Neuron (in vitro differentiated cells): ENCODE measurements around the gene CAMK2G.

Experiments used
- H2AFZ ChIP-seq: one replicate; pipeline ENCODE4 v1.6.1; 2013; ENCODE audit warnings: low read depth, mild to moderate bottlenecking, inconsistent platforms, low read length, moderate library complexity
- H3K27me3 ChIP-seq: one replicate; pipeline ENCODE4 v1.6.1; 2013; ENCODE audit warnings: low read length; ENCODE audit not compliant: insufficient read depth
- H3K36me3 ChIP-seq: one replicate; pipeline ENCODE4 v1.6.1; 2013; ENCODE audit warnings: low read length; ENCODE audit not compliant: insufficient read depth
- H3K4me1 ChIP-seq: one replicate; pipeline ENCODE4 v1.6.1; 2013; ENCODE audit warnings: low read length; ENCODE audit not compliant: insufficient read depth
- H3K4me3 ChIP-seq: 2 replicates; pipeline ENCODE4 v1.5.1; 2013; ENCODE audit warnings: mild to moderate bottlenecking, low read length, moderate library complexity
- H3K9me3 ChIP-seq: one replicate; pipeline ENCODE4 v1.6.1; 2013; ENCODE audit warnings: low read length

CAMK2G gene

DNA sequence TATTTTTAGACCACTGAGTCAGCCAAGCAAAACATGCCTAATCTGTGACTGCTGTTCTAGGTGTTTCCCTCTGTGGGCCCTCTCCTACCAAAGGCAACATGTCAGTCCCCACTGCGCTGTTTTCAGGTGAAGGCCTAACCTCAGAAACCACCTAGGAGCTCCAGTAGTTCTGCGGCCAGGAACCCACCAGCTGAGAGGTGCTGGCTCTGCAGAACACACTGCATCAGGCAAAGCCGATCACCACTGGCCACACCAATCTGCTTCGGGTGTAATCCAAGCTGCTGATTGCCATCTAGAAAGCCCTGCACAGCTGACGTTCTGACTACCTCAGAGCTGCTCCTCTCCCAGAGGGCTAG is 14.9 kb downstream of the CAMK2G start:
- Histone ChIP-seq H3K4me3 (no peak overlapping the region), H3K9me3 (no peaks in the 10 kb centered on the region), H3K36me3 (peaks cover 22% of the 10 kb centered on the region), H2AFZ (no peak overlapping the region), H3K4me1 (no peaks in the 10 kb centered on the region), H3K27me3 (no peaks in the 10 kb centered on the region)

DNA sequence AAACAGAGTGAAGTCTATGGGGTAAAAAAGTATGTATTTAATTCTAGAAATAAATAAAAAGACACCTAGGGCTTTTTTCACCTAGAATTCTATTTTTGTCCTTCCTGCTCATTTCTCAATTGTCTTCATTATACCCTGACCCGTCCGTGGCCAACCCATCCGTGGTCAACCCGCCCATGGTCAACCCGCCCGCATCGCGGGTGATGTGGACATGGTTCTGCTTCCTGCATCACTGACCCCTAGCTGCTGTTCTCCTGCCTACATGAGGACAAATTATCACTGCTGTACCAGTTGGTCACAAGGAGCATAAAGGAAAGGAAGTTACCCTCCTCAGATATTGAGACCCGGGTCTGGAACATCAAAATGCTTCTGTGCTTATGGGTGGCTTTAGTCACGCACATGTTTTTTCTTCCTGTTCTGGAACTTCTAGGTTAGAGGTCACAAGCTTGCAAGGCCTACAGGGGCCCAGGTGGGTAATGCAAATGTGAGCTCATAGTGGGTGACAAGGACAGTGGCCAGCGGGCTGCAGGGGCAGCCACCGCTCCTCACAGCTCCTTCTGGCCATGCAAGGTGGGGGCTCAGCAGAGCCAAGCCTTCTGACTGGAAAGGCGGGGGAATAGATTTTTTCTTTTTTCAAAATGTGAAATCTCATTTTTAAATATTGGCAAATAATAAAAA is 15.5 kb downstream of the CAMK2G start:
- H3K4me3 ChIP-seq, result no peak overlapping the region
- no peaks in the 10 kb centered on the region for H3K9me3 ChIP-seq
- no peak overlapping the region for H2AFZ ChIP-seq
- peaks cover 22% of the 10 kb centered on the region for H3K36me3 ChIP-seq
- H3K27me3 ChIP-seq, result no peaks in the 10 kb centered on the region
- H3K4me1 ChIP-seq, result no peaks in the 10 kb centered on the region

DNA sequence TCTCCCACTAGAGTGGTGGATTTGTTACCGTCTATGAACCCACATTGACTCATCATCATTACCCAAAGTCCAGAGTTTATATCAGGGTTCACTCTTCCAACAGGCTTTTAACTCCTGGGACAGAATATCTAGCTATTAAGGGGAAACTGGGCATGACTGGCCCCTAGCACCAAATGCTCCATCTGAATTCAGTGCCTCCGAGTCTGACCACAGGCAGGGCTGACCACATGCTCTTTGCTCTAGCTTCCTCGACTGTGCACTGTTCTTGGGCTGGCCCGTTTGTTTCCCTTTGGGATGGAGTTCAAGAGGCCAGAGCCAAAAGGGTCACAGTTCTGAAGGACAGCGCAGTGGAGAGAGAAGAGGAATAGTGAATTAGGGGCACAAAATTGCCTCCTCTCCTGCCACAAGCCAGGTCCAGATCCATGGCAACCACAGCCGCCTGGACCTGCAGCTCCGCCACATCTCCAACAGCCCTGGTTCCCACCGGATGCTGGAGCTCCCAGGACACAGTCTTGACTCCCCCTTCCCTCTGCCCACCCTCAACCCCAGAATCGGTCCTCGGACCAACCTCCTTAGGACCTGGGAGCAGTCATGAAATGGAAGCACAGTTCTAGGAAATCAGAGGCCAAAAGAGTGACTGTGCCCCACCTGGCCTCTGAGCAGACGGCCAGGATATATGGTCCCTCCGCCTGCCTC is 16.2 kb downstream of the CAMK2G start:
- Histone ChIP-seq H3K36me3 (peaks cover 22% of the 10 kb centered on the region), H3K9me3 (no peaks in the 10 kb centered on the region), H3K4me3 (no peak overlapping the region), H2AFZ (no peak overlapping the region), H3K27me3 (no peaks in the 10 kb centered on the region), H3K4me1 (no peaks in the 10 kb centered on the region)

DNA sequence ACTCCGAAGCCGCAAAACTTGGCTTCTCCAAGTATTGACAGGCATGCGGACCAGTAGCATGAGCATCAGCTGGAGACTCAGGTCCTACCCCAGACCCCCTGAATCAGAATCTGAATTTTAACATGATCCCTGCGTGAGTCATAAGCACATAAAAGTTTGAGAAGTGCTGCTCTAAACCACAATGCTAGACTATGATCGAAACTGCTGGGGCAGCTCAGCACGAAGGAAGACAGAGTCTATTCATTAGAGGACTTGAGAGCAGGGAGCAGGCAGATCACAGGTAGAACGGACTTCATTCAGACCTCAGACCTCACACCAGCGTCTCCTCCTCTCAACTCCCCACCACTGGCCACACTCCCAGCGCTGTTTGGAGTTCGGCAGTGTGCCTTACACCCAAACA is 16.9 kb downstream of the CAMK2G start:
- Histone ChIP-seq H3K27me3 (no peaks in the 10 kb centered on the region), H3K9me3 (no peaks in the 10 kb centered on the region), H3K4me1 (no peaks in the 10 kb centered on the region), H2AFZ (no peak overlapping the region), H3K4me3 (no peak overlapping the region), H3K36me3 (peaks cover 22% of the 10 kb centered on the region)

DNA sequence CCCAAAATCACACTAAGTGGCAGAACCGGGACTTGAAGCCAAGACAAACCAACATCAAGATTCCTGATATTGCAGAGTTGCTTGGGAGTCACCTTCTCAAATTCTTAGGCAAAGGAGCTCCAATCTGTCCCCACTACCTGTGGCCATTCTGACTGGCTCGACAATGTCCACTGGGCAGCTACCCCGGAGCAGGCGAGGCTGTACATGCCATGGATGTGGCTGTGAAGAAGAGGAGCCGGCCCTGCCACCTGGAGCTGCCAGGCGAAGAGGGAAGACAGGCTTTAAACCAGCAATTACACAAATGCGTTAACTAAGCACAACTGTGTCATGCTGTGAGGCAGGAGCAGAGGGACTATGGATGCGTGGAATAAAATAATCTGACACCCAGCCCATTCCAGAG is 18.1 kb downstream of the CAMK2G start:
- Histone ChIP-seq H3K9me3 (no peaks in the 10 kb centered on the region), H3K27me3 (no peaks in the 10 kb centered on the region), H3K36me3 (peaks cover 25% of the 10 kb centered on the region), H3K4me3 (no peak overlapping the region), H2AFZ (no peak overlapping the region), H3K4me1 (no peaks in the 10 kb centered on the region)

DNA sequence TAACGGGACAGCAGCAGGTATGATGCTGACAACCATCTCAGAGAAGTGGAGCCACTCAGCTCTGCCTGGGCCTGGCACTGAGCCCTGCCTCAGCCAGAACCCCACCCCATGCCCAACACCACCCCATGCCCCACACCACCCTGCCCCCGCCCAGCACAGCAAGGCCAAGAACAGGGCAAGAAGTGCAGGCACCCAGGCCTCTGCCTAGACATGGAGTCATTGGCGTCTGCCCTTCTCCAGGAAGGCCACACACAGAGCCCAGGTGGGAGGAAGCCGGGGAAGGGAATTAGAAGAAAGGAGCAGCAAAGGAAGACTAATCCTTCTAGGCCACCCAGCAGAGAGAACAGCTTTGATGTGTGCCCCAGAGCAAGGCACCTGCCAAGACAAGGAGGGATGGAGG is 18.9 kb downstream of the CAMK2G start:
- Histone ChIP-seq H3K27me3 (no peaks in the 10 kb centered on the region), H3K9me3 (no peaks in the 10 kb centered on the region), H2AFZ (no peak overlapping the region), H3K4me3 (no peak overlapping the region), H3K36me3 (peaks cover 19% of the 10 kb centered on the region), H3K4me1 (no peaks in the 10 kb centered on the region)

DNA sequence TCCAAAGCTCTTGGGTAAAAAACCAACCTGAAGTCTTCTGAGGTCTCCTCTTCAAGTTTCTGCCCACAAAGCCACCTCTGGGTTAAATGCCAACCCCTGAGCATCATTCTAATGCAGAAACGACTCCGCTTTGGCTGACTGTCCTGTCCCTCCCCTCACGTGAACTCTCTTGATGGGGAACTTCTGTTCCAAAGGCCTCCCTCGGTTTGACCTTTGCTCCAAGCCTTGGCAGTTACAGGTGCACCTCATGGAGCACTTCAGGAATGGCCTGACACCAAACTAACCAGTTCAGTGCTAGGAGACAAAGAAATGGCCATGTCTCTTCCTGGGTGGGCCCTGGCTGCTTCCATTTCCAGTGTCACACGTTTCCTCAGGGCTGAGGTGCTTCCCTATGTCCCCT is 20.0 kb downstream of the CAMK2G start:
- H3K27me3 ChIP-seq, result no peaks in the 10 kb centered on the region

DNA sequence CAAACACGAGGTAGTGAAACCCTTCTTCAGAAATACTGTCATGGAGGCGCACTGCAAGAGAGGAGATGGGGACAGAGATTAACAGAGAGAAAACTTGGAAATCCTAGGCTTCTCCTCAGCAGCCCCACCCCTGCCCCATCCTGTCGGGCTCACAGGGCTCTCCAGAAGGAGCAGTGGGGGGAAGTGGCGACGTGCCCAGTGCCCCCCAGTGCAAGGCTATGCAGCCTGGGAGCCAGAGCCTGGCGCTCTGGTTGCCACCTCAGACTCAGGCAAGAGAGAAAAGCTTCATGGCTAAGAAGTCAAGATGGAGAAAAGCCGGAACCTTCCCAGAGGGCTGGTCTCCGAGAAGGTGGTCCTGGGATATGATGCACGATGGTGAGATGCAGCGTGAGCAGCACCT is 21.2 kb downstream of the CAMK2G start:
- Histone ChIP-seq H3K4me3 (no peak overlapping the region), H2AFZ (no peak overlapping the region), H3K9me3 (no peaks in the 10 kb centered on the region), H3K4me1 (no peaks in the 10 kb centered on the region), H3K27me3 (no peaks in the 10 kb centered on the region), H3K36me3 (peaks cover 5% of the 10 kb centered on the region)

More for the DNA sequence above, 20.0 kb downstream of the CAMK2G start:
- no peaks in the 10 kb centered on the region for H3K4me1 ChIP-seq
- peaks cover 8% of the 10 kb centered on the region for H3K36me3 ChIP-seq
- no peaks in the 10 kb centered on the region for H3K9me3 ChIP-seq
- H3K4me3 ChIP-seq, result no peak overlapping the region
- H2AFZ ChIP-seq, result no peak overlapping the region

DNA sequence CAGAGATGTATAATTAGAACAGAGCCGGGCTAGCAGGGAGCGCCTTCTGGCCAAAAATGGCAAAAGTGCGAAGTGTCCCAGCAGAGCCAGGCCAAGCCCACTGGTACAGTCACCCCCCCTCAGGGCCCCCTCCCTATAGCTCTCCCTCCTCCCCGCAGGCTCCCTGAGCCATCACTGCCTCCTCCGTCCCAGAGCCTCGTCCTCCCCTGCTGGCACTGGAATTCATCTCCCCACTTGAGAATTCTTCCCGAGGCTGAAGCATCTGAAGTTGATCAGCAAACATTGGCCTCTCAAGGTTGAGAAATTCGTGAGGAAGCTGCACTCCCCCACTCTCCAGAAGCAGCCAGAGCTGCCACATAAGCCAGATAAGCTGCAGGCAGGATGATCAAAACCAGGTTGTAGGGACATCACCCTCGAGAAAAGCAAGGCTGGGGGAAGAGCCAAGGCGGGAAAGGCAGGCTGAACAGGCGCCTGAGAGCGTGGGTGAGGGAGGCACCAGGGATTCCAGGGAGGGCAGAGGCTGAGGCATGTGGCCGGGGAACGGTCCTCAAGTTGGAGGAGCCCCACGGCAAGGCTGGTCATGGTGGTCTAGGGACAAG is 23.4 kb downstream of the CAMK2G start:
- Histone ChIP-seq H3K27me3 (no peaks in the 10 kb centered on the region), H2AFZ (no peak overlapping the region)

DNA sequence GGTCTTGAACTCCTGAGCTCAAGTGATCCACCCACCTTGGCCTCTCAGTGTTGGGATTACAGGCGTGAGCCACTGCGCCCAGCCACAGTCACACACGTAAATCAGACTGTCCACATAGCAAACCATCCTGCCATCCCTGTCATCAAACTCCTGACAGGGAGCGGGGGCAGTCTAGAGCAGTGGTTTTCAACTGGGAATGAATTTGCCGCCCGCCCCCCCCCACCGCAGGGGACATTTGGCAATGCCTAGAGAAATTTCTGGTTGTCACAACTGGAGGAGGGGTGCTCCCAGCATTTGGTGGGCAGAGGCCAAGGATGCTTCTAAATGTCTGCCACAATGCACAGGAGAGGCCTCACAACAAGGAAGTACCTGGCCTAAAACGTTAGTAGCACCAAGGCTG is 24.1 kb downstream of the CAMK2G start:
- no peak overlapping the region for H2AFZ ChIP-seq
- no peaks in the 10 kb centered on the region for H3K4me1 ChIP-seq
- H3K27me3 ChIP-seq, result no peaks in the 10 kb centered on the region
- no peak overlapping the region for H3K4me3 ChIP-seq
- no peaks in the 10 kb centered on the region for H3K9me3 ChIP-seq
- peaks cover 23% of the 10 kb centered on the region for H3K36me3 ChIP-seq

More for the DNA sequence above, 23.4 kb downstream of the CAMK2G start:
- peaks cover 23% of the 10 kb centered on the region for H3K36me3 ChIP-seq
- H3K9me3 ChIP-seq, result no peaks in the 10 kb centered on the region
- no peaks in the 10 kb centered on the region for H3K4me1 ChIP-seq
- no peak overlapping the region for H3K4me3 ChIP-seq

DNA sequence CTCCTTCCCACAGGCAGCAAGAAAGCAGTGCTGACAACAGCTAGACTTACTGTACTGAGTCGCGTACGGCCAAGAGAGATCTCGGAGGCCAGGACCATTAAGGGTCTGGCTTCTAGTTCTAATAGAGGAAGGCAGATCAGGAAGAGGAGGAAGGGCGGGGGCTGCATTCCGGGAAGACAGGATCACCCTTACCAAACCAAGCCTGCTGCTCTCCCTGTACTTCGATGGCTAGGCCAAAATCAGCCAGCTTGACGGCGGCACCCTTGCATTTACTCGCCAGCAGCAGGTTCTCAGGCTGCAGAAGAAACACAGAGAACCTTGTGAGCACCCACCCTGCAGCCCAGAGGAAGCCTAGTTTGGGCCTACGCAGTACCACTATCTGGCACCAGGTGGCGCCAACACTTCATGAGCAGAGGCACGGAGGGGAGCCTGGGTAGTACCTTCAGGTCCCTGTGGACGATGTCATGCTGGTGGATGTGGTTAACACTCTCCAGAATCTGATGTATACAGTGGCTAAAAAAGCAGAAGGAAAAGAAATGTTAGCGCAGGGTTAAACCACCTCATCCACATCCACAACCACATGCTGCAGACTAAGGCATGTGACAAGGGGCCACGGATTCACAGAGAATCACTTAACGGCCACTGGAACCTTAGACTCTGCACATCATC is 25.4 kb downstream of the CAMK2G start:
- Histone ChIP-seq H3K9me3 (no peaks in the 10 kb centered on the region), H2AFZ (no peak overlapping the region), H3K4me3 (no peak overlapping the region), H3K4me1 (no peaks in the 10 kb centered on the region), H3K27me3 (no peaks in the 10 kb centered on the region), H3K36me3 (peaks cover 23% of the 10 kb centered on the region)

DNA sequence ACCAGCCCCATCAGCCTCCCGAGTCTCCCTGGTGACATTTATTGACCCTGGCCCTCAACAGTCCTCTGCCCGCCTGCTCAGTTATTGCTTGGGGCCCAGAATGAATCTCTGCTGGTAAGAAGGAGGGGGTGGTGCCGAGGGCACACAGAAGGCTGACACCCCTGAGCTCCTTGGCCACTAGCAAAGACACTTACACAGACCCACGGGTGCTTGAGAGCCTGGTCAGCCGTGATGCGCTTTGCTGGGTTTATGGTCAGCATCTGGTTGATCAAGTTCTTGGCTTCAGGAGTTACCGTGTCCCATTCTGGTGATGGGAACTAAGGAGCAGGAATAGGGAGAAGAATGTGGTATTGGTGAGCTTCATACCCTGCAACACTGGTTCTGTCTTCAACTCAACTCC is 27.3 kb downstream of the CAMK2G start:
- H3K4me3 ChIP-seq, result no peak overlapping the region
- no peaks in the 10 kb centered on the region for H3K4me1 ChIP-seq
- H3K36me3 ChIP-seq, result peaks cover 32% of the 10 kb centered on the region

DNA sequence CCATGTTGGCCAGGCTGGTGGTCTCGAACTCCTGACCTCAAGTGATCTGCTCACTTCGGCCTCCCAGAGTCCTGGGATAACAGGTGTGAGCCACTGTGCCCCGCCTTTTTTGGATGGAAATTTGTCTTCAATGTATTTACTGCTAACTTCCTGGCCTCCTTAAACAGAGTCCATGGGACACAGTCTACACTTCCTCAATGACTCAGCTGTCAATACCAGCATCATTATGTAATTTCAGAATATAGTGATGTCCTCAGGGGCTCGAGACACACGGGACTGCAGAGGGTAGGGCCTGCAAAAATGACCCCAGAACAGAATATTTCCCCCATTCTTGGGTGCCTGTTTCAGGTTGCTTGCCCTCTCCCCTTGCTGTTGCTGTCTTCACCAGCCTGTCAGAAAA is 31.1 kb downstream of the CAMK2G start:
- Histone ChIP-seq H3K9me3 (no peaks in the 10 kb centered on the region), H3K27me3 (no peaks in the 10 kb centered on the region), H3K4me1 (no peaks in the 10 kb centered on the region), H2AFZ (no peak overlapping the region), H3K36me3 (peaks cover 40% of the 10 kb centered on the region), H3K4me3 (no peak overlapping the region)

More for the DNA sequence above, 27.3 kb downstream of the CAMK2G start:
- no peaks in the 10 kb centered on the region for H3K9me3 ChIP-seq
- no peak overlapping the region for H2AFZ ChIP-seq
- no peaks in the 10 kb centered on the region for H3K27me3 ChIP-seq
